SH-SY5Y (cell line): ENCODE data around the gene FADS3.

Source experiments
- GATA2 ChIP-seq: IDR thresholded peaks from 2 replicates; pipeline ENCODE4 v1.6.1; 2011; ENCODE audit warnings: mild to moderate bottlenecking, low read depth, low read length
- GATA3 ChIP-seq: IDR thresholded peaks from 2 replicates; pipeline ENCODE4 v1.6.1; 2011; ENCODE audit warnings: low read depth, mild to moderate bottlenecking, low read length, moderate library complexity

GRCh38 chr11:61869708-61870451 lies 21.5 kb downstream of the FADS3 start:
- no peak for TF ChIP-seq GATA2
- no peak for TF ChIP-seq GATA3
